ENCODE measurements around the gene CREB5. TPM values are rescaled to one million over a fixed set of nuclear protein-coding genes. Genes with fewer than 3 reads are reported as not detected.

CREB5 gene
- total RNA-seq, 1 donor from 2014 or later = 13.6 TPM

DNA sequence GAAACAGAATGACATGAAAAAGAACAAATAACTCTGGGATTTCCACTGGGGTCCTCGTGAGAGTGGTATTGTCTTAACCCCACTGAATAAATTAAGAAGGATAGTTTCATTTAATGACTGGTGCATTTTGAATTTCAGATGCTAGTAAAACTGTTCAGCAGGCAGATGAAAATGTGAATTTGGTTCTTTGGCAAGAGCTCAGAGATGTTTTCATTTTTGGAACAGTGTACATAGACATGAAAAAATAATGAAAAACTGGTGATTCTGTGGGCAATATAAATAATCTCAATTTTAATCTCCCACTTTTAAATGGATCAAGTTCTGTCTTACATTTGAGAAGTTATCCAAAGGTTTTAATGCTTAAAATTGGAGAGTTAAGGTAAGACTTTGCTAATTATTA, 461.7 kb downstream of the CREB5 start:
- H3K9me3 Mint-ChIP-seq = no peaks in the 10 kb centered on the region
- H3K4me1 Mint-ChIP-seq = no peaks in the 10 kb centered on the region
- no peak overlapping the region for H3K4me3 Mint-ChIP-seq
- H3K27me3 Mint-ChIP-seq (ENCODE audit: low read depth) = peaks cover 12% of the 10 kb centered on the region
- no peaks in the 10 kb centered on the region for H3K36me3 Mint-ChIP-seq
- H3K27ac Mint-ChIP-seq = no peak overlapping the region
- TF ChIP-seq, protein P1, sequence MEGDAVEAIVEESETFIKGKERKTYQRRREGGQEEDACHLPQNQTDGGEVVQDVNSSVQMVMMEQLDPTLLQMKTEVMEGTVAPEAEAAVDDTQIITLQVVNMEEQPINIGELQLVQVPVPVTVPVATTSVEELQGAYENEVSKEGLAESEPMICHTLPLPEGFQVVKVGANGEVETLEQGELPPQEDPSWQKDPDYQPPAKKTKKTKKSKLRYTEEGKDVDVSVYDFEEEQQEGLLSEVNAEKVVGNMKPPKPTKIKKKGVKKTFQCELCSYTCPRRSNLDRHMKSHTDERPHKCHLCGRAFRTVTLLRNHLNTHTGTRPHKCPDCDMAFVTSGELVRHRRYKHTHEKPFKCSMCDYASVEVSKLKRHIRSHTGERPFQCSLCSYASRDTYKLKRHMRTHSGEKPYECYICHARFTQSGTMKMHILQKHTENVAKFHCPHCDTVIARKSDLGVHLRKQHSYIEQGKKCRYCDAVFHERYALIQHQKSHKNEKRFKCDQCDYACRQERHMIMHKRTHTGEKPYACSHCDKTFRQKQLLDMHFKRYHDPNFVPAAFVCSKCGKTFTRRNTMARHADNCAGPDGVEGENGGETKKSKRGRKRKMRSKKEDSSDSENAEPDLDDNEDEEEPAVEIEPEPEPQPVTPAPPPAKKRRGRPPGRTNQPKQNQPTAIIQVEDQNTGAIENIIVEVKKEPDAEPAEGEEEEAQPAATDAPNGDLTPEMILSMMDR (IDR thresholded peaks at IDR 0.05; ENCODE audit: unreplicated experiment) = no peak
- no peak for DNase-seq (ENCODE audit: low spot score in 2 of 2, unreplicated experiment in 2 of 2)

Other genes starting within 250 kb of the CREB5 start
- gene JAZF1, start 231.7 kb upstream of the CREB5 start, total RNA-seq = 4.5 to 7.2 TPM (median 5.5 TPM) in 3 replicates

Data from mesothelial cell of epicardium (in vitro differentiated cells).